GM19099 (cell line): ENCODE results near the gene CACNA2D3.

Source experiments
- POLR2A ChIP-seq: IDR thresholded peaks from 3 replicates; pipeline ENCODE4 v1.6.1; 2011; ENCODE audit warnings: low read depth; ENCODE audit not compliant: insufficient read length; ENCODE audit errors: extremely low read depth

CACNA2D3 gene

DNA sequence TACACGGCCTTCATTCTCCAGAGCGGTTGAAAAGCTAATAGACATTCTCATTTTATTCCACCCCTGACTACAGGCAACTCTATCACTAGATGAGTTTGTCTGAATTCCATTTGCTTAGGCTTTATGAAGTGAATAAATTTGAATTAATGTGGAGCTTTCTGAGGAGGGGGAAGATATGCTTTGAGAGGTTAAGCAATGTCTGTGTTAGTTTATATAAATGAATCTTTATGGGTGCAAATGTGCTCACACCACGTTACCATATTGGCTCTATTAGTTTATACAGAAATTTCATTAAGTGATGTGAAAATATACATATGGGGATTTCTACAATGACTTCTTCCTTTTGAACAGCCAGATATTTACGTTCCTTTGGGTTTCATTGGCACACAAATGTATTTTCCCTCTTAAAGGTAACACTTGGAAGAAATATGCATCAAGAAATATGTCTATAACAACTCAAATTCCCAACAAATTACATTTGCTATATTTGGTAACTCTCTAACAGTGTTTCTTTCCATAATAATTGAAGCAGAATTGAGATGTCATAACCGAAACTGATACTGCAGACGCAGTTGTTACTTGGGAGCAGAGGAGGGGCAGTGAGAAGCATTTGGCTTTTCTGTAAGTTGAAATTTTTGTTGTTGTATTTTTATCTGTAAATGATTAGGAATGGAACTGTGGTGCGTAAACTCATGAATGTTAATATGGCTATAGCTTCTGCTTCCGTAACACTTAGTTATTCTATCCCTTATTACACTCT lies 359.4 kb downstream of the CACNA2D3 start:
- TF ChIP-seq POLR2A, result no peak

DNA sequence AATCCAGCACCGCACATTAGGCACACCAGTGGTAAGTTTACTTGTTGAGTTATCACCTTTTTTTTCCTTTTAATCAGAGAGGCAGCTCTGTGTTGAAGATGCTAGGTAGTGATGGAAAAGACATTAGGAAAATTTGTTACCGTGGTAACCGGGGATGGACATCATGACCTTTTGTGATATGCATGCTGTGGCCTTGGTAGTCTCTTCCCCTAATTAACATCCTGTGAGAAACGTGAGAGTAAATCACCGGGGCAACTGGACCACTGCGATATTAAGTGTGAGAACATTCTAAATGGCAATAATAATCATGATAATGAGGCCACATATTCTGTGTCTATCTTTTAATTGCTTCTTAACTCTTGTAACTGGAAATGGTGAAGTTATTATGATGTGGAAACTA lies 362.0 kb downstream of the CACNA2D3 start:
- no peak for TF ChIP-seq POLR2A

- no peak for TF ChIP-seq POLR2A
Observed at GRCh38 chr3:54486317-54486716, 364.0 kb downstream of the CACNA2D3 start.

GRCh38 chr3:54488297-54488696 lies 365.9 kb downstream of the CACNA2D3 start:
- TF ChIP-seq POLR2A, result no peak

DNA sequence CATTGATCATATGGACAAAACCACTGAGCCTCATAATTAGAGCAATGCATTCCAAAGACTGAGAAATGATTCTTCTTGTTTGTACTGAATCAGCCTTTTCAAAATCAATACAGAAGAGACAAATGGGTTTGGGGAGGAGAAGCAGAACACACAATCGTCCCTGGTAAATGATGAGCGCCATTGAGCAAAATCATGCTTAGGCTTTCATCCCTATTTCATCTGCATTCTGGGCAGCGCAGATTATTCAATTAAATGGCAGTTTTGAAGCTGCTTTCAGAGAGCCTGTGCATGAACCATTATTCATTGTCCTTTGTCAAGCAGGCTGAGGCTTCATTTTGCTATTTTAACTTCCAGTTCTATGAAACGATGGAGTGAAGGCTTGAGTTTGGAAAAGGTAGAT lies 371.9 kb downstream of the CACNA2D3 start:
- TF ChIP-seq POLR2A, result no peak

DNA sequence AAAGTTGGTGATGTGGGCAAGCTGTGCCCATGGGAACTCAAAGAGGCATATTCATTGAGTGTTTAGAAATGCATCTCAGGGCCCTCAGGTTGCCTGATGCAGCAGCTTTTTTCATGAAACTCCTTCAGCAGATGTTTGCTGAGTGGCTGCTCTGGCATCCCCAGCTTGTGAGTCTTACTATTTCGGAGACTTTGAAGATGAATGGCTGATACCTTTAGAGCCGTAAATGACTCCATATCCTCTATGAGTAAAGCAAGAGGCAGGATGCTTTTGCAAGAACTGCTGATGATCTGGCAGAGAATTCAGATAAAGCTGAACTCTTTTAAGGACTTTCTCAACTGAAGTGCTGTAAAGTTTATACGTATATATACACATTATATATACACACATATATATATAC lies 384.3 kb downstream of the CACNA2D3 start:
- no peak for TF ChIP-seq POLR2A

DNA sequence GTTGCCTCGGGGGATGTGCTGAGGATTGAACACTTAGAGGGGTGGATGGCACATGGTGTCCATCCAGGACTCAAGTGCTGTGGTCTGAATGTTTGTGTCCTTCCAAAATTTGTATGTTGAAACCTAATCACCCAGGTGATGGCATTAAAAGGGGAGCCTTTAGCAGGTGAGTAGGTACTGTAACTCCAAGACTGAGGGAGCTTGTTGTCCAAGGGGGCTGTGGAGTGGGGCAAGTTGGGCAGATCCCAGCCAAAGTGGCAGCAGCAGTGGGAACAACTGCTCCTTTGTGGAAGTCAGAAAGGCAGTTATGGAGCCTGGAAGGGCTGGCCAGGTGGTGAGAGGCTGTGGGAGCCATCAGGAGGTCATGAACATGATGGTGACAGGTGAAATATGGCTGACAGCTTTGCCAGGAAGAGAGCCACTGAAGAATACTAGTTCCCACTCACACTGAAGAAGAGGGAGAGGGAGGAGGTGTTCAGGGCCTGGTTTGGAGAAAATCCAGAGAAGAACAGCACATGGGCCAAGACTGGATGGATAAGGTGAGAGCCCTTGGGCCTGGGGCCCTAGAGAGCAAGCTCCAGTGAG lies 385.6 kb downstream of the CACNA2D3 start:
- no peak for TF ChIP-seq POLR2A

DNA sequence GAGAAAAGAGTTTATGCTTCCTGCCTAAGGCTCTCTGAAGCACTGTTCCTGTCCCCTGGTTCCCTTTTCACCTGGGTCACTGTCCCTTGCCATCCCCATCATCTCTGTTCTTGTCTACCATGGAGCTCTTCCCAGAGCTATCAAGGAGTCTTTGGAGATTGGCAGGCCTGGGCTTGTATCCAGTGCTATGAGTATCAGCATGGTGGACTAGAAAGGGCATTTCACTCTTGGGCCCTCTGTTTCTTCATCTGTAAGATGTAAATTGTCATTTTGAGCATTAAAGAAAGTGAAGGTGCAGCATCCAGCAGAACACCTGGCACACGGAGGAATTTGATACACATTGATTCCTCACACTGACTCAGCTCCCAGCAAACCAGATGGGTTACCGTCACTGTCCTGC lies 388.2 kb downstream of the CACNA2D3 start:
- no peak for TF ChIP-seq POLR2A

DNA sequence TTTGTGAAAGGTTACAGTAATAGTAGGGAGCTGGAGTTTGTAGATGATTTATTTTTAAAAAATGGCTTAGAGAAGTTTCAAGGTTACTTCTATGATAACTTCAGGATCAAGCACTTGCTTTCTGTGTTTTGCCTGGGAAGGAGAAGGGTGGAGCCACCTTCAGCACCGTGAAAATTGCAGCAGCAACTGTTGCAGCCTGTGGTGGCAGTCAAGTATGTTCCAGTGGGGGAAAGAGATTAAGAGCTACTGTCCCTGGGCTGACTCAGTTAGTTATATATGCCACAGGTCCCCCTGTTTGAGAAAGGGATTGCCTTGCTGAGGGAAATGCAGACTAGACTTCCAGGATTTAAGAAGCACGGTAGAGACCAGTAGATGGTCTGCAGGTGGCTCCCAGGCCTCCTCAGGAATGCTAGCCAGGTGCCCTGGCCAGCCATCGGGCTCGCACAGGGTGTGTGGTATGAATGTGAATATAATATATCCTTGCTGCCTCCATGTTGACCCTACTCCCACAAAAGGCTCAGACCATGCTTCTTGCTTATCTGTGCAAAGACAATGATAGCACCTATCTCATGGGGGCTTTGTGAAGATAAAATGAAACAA lies 389.5 kb downstream of the CACNA2D3 start:
- no peak for TF ChIP-seq POLR2A

GRCh38 chr3:54514006-54514405 lies 391.7 kb downstream of the CACNA2D3 start:
- TF ChIP-seq POLR2A, result no peak

DNA sequence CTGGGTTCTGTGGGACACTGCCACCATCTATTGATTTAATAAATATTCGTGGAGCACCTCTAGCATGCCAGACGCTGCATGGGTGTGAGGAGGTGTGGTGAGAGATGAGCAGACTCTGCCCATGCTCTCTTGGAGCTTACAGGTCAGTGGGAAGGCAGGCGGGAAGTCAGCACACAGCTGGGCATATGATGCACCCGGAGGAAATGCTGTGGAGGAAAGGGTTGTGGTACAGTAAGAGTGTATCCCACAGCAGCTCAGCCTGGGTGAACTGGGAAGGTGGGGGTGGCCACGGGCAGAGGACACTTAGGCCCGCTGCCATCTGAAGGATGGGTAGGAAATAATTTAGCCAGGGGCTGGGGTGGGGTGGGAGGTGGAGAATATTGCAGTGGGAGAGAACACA lies 392.1 kb downstream of the CACNA2D3 start:
- no peak for TF ChIP-seq POLR2A

GRCh38 chr3:54515441-54516213 lies 393.3 kb downstream of the CACNA2D3 start:
- TF ChIP-seq POLR2A, result no peak

DNA sequence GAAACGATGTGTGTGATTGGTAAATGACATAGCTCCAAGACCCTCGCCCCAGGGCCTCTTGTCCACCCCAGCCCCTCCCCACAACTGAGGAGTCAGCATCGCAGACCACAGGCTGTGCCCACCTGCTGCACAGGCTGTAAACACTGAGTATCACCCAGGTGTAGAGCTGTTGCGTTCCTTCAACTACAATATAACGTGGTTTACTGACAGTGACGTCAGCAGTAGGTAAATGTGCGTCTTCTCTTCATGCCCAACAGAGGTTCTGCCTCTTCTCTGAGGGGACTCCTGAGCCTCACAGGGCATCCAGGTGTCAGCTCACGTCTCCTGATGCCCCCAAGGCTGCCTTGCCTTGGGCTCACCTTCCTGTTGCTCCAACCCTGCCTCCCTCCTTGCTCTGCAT lies 395.1 kb downstream of the CACNA2D3 start:
- no peak for TF ChIP-seq POLR2A

- no peak for TF ChIP-seq POLR2A
Observed at GRCh38 chr3:54518011-54518675, 395.8 kb downstream of the CACNA2D3 start.

DNA sequence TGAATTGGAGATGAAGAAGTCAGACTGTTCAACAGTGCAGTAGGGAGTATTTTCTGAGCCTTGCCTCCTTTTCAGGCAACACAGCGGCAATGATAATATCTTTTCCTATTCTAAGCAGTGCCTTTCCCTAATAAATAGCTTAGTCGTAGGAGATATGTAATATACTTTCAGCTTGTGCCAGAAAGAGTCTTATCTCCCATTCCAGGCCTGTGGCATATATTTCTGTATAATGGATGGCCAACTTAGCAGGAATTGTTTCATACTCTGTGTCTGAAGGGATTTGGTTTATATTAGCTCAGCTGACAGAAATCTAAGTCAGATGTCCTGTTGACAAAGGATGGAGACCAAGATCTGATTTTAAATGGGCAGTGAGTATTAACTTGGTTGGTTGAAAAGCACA lies 397.1 kb downstream of the CACNA2D3 start:
- no peak for TF ChIP-seq POLR2A
